Measurements from ENCODE around the gene STK32B.
"Not testable (repeated sequence)": the region's sequence is repeated elsewhere in the genome, so short reads cannot be mapped to it uniquely, and the experiment has no call there.

The STK32B gene

DNA sequence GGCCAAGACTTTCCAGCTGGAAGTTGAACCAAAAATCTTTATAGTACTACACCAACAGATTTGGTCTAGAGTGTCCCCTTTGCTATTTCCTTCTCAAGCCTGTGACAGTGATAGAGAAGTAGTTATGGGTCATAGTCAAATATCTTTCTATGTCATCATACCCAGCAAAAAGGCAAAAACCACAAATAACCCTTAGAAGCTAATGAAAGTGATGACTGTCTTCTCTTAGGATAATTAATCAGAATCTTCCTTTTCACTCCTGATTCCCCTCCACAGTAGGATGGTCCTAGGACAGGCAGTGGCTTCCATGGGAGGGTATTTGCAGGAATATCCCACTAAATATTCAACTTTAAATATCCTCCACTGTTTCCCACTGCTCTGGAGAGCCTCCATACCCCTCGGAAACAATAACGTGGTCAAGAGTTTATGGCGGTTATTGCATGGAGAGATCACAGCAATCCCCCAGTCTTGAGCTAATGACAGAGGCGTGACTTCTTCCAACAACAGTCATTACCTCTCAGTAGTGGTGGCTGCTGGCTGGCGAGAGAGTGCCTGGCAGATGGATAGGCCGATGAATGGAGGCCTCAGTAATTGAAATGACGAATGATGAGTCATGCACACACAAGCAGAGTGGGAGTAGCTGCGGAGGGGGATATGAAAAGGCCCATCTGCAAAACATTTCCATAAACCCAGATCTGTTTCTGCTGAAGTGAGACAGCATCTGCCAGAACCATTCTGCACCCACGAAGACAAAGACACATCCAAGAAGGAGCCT is 154.9 kb downstream of the STK32B start:
- DNase-seq (ENCODE audit: low read depth, low spot score): no peak

- DNase-seq (ENCODE audit: low read depth, low spot score): no peak
Observed at GRCh38 chr4:5209862-5210261, 158.6 kb downstream of the STK32B start.

GRCh38 chr4:5211282-5211839 is 160.1 kb downstream of the STK32B start:
- no peak for DNase-seq (ENCODE audit: low read depth, low spot score)

- DNase-seq (ENCODE audit: low read depth, low spot score): no peak
Observed at GRCh38 chr4:5212255-5213013, 161.2 kb downstream of the STK32B start.

DNA sequence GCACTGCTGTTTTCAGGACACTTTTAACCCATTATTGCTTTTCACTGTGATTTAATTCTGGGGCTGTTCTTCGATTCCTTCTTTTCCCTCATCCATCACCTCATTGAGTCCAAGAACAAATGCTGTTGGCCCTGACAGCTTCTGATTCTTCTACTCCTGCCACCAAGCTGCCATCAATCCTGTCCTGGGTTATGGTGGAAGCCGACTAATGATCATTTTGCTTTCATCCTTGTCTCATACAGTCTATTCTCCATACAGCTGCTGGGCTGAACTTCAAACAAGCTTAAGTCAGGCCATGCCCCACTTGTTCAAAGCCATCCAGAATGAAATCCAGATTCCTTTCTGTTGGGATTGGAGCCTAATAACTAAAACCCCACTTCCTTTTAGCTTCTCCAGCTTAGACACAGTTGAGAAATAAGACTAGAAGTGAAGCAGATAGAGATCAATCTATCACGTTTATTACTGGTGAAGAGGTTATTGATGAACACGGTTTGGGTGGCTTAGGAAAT is 161.9 kb downstream of the STK32B start:
- no peak for DNase-seq (ENCODE audit: low read depth, low spot score)

DNA sequence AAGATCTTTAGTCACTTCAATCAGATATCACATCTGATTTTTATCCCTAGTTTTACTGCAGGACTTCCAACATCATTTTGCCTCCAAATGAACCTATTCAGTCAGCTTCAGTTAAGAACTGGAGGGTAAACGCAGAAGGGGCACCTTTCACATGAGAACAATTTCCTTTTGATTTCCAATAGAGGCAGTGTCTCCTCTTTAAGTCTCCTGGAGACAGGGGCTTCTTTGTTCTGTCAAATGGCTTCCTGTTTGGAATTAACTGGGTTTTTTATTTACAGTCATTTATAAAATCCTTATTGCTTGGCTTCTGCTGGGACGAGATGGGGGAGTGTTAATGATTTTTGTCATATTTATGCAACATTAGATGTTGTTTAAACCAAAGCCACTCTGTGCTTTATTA is 164.0 kb downstream of the STK32B start:
- DNase-seq (ENCODE audit: low read depth, low spot score): no peak

DNA sequence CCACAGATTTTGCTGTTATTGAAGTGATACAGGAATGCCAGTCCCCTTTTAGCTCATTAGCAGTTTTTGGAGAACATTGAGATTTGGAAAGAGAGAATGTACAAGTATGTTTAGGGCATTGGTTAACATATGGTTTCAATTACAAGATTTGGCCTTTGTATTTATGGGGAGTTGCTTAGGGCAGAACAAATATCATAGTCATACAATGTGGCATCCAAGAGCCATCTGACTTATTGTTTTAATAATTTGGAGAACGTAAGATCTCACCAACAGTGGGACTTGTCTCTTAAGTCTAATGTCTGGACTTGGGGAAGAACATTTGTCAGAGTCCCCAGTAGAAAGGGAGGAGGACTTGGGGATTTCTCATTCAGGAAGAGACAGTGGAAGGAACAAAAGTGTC is 166.1 kb downstream of the STK32B start:
- DNase-seq (ENCODE audit: low read depth, low spot score): no peak

DNA sequence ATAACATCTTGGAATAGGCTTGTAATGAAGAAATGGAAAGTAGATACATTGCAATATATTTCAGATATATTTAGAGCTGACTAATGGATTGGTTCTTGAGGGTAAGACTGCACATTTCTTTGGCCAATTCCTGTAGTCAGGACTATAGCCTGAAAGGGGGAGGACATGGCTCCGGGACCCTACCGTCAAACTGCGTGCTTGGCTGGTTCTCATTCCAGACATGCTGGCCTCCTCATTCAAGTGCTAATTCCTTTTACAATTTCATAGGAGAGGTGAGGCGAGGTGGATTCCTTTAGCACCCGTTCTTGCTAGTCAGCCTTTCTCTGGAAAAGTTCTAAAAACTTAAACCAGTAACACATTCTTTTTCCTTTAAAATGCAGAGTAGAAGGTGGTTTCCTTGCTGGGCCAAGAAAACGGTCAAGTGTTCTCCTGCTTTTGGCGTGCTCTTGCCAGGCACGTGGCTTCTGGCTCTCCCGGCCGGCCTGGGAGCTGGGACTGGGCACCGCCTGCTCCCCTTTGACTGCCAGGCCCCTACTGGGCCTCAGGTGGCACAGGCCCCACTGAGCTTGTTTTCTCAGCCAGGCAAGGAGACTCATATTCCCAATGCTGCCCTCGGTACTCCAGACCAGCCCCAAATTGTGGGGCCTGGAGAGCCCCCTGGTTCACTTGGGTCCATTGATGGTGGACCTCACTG is 167.2 kb downstream of the STK32B start:
- DNase-seq (ENCODE audit: low read depth, low spot score): no peak

DNA sequence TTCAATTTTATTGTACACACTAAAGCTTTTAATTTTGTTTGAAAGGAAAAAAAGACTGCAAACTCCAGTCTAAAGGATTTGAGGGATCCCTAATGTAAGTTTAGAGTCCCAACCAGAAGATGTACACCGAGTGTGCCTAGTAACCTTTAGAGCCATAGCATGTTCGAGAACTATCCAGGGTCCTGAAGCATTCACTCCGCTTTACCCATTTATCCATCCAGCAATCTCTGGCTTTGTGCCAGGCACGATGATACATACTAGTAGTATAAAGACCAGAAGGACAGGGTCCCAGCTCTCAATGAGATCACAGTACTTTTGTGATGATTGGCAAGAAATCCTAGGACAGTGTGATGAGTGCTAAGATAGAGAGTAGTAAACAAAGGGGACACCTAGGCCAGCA is 168.7 kb downstream of the STK32B start:
- DNase-seq (ENCODE audit: low read depth, low spot score): no peak

DNA sequence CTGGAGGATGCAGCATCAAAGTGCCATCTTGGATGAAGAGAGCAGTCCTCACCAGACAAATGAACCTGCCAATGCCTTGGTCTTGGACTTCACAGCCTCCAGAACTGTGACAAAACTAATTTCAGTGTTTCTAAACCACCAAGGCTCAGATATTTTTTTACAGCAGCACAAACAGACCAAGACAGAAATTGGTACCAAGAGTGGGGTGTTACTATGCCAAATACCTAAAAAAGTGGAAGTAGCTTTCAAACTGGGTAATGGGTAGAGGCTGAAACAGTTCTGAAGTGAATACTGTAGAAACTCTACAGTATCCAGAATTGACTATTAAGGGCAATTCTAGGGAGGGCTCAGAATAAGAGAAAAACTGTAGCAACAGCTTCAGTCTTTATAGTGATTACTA is 170.8 kb downstream of the STK32B start:
- DNase-seq (ENCODE audit: low read depth, low spot score): no peak

GRCh38 chr4:5222951-5223350 is 171.7 kb downstream of the STK32B start:
- no peak for DNase-seq (ENCODE audit: low read depth, low spot score)

DNA sequence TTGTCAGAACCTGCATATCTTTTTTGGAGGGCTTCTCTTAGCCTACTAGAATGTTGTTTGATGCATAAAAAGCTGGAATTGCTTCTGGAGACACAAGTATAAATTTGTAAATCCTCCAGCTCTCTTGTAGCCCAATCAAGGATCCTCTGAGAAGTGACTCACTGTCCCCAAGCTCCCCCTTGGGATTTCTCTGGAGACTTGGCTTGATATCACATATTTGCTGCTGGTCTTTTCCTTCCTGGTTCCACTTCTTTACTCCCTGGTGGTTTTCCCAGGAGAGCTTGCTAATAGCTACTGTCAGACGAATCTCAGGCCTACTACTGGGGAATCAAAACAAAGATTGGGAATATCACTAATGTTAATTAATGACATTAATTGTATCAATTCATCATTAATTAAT is 173.1 kb downstream of the STK32B start:
- DNase-seq (ENCODE audit: low read depth, low spot score): no peak

- DNase-seq (ENCODE audit: low read depth, low spot score): no peak
Observed at GRCh38 chr4:5232549-5232948, 181.3 kb downstream of the STK32B start.

DNA sequence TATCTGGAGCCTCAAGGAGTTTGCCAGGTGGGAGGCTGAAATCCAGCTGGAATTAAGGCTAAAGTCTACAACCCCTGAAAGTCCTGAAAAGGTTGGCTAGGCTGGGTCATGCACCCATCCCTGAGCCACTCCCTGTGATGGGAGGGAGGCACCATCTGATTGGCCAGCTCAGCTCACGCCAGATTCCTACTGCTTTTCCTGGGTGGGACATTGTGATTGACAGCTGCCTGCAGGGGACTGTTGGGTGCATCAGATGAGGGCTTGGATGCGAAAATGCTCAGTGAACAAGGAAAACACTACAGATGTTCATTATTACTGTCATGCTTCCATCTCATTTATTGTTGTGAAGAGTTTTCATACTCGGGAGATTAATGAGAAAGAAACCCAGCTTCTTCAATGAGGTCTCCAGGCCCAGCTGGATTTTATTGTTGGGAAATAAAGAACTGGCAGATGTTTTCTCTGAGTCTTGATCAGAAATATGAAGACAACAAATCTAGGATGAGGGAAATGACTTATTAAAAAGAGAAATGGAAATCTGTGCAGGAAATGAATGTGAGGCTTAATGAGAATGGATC is 185.9 kb downstream of the STK32B start:
- DNase-seq (ENCODE audit: low read depth, low spot score): no peak

DNA sequence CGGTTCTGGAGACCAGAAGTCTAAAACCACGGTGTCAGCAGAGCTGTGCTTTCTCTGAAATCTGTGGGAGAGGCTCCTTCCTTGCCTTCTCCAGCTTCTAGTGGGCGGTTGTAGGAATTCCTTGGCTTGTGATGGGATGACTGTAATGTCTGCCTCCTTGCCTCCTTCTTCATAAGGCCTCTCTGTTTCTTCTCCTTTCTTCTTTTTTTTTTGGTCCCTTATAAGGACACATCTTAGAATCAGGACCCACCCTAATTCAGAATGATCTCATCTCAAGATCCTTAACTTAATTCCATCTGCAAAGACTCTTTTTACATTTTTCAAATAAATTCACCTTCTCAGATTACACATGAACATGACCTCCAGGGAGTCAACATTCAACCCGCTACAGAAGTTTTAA is 186.9 kb downstream of the STK32B start:
- no peak for DNase-seq (ENCODE audit: low read depth, low spot score)

- not testable (repeated sequence) for DNase-seq (ENCODE audit: low read depth, low spot score)
Observed at GRCh38 chr4:5247061-5247460, 195.8 kb downstream of the STK32B start.

GRCh38 chr4:5247735-5248134 is 196.5 kb downstream of the STK32B start:
- DNase-seq (ENCODE audit: low read depth, low spot score): no peak

DNA sequence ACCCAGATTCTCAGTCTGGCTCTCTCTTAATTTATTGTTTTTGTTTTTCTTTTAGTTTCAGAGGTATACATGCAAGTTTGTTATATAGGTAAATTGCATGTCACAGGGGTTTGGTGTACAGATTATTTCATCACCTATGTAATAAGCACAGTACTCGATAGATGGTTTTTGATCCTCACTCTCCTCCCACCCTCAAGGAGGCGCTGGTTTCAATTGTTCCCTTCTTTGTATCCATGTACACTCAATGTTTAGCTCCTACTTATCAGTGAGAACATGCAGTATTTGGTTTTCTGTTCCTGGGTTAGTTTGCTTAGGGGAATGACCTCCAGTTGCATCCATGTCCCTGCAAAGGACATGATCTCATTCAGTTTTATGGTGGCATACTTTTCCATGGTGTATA is 198.4 kb downstream of the STK32B start:
- DNase-seq (ENCODE audit: low read depth, low spot score): no peak

- DNase-seq (ENCODE audit: low read depth, low spot score): not testable (repeated sequence)
Observed at GRCh38 chr4:5250536-5250935, 199.3 kb downstream of the STK32B start.

- no peak for DNase-seq (ENCODE audit: low read depth, low spot score)
Observed at GRCh38 chr4:5256421-5256820, 205.1 kb downstream of the STK32B start.

GRCh38 chr4:5257086-5257485 is 205.8 kb downstream of the STK32B start:
- DNase-seq (ENCODE audit: low read depth, low spot score): no peak

- no peak for DNase-seq (ENCODE audit: low read depth, low spot score)
Observed at GRCh38 chr4:5259471-5259870, 208.2 kb downstream of the STK32B start.

All from activated naive CD8-positive, alpha-beta T cell treated with anti-CD3 and anti-CD28 coated beads, Interleukin-2, amount 50 U/mL, for 16 hours (primary cell).